HG03460 (cell line): ENCODE results near the gene DDX10.
"Not testable (repeated sequence)": the region's sequence is repeated elsewhere in the genome, so short reads cannot be mapped to it uniquely, and the experiment has no call there.

ENCODE experiments used
- ATAC-seq: cut with Tn5 transposase; IDR thresholded peaks from one replicate; pipeline ENCODE4 v1.9.1; 2021; ENCODE audit not compliant: unreplicated experiment

Gene DDX10

DNA sequence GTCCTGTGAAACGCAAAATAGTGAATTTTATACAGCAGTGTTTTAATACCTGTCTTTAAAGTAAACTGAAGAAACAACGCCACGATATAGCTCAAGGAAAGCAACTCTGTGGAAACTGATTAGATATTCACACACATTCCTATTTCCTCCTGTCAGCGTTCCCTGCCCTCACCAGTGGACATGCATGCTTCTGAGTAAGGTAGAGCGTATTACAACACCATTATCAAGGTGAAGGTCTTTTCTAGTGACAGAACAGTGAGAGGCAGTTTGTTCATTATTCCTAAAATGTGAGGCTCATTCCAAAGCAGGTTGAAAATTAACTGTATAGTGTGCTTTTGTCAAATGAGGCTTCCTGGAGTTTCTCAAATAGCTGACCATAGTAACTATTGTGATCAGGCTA is 153.1 kb downstream of the DDX10 start:
- ATAC-seq, result no peak

DNA sequence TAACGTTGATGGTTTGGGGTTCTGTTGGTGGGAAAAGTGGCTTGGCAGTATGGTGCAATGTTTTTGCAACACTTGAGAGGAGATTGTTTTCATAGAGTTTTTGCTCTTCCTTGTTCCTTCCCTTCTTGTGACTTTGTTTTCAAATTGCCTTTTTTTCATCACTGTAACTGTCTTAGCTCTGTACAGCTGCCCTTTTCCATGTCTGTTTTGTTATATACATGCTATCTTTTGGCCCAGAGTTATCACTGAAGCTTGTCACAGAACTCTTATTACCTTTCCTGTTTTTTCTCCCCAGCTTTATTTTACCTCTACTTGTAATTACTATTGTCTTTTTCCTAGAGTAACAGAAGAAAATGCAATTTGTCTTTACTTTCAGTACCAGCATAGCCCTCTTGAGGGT is 154.1 kb downstream of the DDX10 start:
- no peak for ATAC-seq

DNA sequence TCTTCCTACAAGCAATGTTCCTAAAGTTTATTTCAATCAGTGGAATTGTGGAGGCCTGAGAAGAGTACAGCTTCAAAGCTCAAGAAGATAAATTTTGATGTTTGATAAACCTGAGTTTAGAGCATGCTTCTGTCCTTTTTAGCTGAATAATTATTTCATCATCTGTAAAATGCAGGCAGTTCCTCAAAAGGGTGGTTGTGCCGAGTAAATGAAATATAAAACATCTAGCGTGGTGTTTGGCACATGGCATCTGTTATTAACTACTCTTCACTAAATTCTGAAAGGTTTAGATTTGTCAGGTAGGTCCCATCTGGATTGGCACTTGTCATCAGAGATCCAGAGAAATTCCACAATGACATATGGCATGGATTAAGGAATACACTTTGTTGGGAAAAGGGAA is 155.1 kb downstream of the DDX10 start:
- ATAC-seq, result no peak

DNA sequence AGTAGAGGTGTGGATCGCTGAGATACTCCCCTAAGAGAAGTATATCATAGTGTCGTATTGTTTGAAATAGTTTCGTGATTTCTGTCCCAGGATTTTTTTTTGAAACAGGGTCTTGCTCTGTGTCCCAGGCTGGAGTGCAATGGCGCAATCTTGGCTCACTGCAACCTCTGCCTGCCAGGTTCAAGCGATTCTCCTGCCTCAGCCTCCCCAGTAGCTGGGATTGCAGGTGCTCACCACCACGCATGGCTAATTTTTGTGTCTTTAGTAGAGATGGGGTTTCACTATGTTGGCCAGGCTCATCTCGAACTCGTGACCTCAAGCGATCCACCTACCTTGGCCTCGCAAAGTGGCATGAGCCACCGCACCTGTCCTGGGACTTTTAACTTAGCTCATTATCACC is 159.1 kb downstream of the DDX10 start:
- not testable (repeated sequence) for ATAC-seq

DNA sequence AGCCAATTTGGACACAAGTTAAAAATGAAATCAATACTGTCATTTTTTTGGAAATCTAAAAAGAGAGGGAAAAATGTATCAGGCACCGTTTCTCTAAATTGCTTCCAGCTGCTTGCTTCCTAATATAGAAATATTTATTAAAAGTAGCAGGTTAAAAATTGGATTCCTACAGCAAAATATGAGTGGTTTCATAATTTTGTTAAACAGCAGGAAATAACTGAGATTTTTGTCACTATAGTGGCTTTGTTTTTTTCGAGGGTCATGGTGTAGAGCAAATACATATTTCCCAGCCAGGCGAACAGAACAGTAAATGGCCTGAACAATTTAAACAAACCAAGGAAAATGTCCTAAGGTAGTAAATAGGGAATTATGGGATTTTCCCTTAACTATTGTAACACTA is 159.7 kb downstream of the DDX10 start:
- no peak for ATAC-seq

DNA sequence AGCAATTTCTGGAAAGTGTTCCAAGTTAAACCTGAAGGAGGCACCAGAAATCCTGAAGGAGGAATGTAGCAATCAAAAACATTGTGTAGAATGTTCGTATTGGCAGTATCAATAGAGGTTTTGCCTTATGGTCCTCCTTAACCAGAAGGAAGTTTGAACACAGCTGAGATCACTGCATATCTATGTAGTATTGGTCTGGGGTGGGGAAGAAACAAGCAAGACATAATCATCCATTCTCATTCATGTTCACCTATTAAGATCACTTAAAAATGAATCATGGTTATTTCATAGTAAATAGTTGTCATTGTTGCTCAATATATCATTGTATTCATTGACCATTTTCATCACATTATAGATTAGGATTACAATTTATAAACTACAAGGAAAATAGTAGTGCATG is 160.5 kb downstream of the DDX10 start:
- no peak for ATAC-seq

DNA sequence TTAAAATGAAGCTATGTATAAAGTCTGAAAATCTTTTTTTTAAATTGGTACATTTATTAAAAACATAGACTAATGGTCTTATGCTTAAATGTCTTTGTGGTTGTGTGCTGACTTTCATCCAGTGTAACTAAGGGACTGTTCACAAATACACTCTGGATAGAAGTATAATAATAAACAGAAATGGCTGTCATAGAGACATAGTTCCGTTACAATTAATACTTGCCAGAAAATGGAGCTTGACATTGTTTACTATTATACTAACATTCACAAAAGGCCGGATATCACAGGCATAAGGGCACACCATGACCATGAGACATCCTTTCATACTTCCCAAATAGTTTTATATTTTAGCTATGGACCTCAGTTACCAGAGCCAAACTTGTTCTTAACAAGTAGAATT is 161.3 kb downstream of the DDX10 start:
- no peak for ATAC-seq

DNA sequence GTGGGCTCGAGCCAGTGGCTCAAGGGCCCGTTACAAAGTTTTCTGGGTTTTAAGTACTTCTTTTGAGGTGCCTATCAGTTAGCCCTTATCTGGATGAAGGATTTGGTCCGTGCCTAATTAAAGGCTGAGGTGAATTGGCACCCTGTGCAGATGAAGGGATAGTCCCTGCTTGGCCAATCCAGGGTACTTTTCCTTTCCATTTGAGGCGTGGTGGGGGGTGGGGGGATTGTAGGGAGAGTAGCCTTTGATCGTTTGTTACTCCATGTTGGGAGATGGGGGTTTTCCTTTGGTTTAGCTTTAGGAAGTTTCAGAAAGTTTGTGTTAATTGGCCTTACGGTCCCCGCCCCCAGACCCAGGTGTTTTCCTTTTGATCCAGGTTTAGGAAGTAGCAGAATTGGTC is 170.8 kb downstream of the DDX10 start:
- ATAC-seq, result no peak

DNA sequence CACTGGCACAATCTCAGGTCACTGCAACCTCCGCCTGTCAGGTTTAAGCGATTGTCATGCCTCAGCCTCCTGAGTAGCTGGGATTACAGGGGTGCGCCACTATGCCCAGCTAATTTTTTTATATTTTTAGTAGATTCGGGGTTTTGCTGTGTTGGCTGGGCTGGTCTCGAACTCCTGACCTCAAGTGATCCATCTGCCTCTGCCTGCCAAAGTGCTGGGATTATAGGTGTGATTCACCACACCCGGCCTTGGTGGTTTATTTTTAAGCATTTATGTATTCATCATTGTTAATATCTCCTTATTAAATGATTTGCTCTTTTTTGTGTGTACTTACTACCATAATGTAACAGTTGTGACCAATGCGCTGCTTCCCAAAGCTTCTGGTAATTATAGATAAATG is 171.7 kb downstream of the DDX10 start:
- ATAC-seq, result no peak

DNA sequence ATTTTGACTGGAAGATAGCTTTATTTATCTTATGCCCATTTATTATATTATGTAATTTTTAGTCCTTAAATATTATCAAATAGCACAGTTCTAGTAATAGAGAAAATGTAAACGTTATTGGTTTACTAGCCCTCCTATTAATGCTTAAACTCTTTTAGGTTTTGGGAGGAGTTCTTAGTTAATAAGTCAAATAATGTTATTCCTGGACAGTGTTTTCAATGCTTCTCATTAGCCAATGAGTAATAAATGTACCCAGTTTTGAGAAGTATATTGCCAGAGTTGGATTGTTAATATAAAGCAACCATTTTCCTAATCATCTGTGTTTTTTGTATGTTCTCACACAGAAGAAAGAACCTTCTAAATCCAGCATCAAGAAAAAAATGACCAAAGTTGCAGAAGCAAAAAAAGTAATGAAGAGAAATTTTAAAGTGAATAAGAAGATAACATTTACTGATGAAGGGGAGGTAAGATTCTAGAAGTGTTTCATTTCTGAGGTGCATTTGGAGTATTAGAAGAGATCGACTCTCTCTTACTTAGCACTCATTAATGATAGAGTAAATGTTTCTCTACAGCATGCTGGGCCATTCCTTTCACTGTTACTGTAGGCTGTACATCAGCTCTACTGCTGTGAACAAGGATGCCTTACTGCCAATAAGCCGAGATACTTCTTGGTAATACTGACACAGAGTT is 173.4 kb downstream of the DDX10 start:
- ATAC-seq, result no peak

DNA sequence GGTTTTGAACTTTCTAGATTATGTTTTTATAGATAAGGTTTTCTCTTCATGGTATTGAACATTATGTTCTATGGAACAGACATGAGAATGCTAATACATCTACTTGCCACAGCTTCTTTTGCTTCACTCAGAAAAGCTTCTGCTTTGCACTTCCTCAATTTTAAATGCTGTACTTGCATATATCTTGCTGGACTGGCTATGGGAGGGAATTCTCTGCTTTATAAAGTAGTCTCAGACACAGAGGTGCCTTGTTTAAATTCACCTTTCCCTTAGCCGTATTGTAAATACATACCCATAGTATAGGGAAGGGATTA is 173.9 kb downstream of the DDX10 start:
- ATAC-seq, result no peak

DNA sequence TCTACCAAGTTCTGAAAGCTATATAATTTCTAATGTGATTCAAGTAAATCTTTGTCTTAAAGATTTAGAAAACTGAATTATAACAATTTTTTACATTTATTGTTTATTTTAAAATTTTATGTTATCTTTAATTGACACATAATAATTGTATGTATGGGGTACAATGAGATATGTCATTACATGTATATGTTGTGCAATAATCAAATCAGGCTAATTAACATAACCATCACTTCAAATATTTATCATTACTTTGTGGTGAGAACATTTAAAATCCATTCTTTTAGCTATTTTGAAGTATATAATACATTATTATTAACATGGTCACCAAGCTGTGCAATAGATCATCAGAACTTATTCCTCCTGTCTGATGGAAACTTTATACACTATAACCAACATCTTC is 181.1 kb downstream of the DDX10 start:
- ATAC-seq, result no peak

DNA sequence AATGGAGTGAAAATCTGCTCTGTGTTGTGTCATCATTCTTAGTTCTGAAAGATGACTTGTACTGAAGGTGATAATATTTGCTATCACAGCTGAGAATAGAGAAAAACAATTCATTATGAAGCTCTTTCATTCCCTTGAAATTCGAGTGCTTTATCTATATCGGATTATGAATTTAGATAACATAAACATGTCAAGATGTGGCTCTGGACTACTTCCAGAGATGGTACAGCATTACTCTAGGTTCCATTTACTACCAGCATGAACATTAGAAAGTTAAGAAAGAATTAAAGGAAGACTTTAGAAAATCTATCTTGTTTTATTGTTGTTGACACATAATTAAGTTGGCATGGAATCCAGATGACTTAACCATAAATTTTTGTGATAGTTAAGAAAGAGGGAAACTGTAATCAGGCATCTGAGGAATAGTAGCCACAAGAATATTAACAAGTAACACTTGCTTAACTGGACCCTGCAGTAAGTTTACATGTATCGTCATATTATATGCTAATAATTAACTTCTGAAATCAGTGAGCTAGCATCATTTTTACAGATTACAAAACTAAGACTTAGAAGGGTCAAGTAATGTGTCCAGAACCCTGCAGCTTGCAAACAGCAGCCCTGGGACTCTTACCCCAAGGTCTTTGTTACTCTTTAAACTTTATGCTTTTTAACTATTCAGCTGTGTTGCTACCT is 182.6 kb downstream of the DDX10 start:
- ATAC-seq, result no peak

DNA sequence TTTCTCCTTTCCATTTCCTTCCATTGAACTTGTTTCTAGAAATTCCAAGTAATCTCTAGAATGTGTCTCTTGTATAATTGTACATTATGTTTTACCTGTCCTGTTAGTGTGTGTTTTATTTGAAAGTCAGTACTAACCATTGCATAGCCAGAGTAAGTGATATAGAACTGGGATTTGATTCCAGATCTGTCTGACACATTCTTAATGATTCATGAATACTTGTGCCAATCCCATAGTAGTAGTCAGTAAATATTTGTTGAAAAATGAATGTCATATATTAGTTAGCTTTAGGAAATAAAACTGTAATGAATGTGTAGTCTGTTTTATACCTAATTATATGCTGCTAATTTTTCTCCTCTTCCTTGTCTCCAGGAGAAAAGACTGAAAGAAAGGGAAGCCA is 186.9 kb downstream of the DDX10 start:
- ATAC-seq, result no peak

DNA sequence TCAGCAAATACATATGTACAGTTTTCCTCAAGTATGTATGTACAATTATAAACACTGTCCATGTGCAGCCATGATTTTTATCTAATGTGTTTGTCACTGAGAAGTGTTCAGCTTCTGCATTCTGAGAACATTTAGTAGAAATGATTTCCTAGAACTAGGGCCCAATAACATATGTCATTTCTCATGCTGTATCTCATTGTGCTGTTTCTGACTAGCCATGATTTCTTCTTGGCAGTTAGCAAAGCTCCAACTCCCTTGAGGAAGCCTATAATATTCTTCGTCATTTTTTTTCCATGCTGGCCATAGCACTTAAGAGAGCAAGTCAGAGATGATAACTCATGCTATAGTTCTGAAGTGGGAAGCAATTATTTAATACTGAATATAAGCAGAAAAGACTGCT is 187.8 kb downstream of the DDX10 start:
- no peak for ATAC-seq

DNA sequence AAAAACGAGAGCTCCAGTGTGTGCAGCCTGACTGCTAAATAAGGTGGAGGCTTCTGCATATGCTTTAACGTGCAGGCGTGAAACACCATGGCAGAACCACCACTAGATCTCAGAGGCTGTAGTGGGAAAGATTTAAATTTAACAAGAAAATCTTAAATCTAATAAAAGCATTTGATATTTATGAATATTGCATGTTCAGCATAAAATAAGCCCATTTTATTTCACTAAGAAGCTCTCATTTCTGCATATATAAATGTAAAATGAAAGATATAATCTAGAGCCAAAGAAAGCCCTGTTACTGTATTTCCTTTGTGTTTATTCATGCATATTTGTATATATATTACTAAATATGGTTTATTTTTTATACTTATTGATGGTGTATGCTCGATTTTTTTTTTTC is 188.3 kb downstream of the DDX10 start:
- no peak for ATAC-seq

DNA sequence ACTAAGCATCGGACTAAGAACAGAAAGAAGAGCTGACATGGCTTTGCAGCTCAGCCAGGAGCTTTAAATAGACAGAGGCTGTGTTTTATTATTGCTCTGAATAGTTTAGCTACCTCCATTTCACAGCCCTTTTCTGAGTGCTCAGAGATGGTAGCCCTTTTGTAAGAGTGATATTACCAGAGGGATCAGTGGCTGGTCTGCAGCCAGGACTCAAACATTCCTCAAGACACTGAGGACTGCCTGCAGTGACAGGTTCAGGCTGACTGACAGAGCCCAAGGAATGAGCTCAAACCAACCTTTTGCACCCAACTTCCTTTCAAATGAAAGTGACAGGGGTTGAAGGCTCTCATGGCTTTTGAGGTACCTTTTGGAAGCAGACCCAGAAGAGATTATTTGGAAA is 189.0 kb downstream of the DDX10 start:
- peak; percentile 61 for ATAC-seq

DNA sequence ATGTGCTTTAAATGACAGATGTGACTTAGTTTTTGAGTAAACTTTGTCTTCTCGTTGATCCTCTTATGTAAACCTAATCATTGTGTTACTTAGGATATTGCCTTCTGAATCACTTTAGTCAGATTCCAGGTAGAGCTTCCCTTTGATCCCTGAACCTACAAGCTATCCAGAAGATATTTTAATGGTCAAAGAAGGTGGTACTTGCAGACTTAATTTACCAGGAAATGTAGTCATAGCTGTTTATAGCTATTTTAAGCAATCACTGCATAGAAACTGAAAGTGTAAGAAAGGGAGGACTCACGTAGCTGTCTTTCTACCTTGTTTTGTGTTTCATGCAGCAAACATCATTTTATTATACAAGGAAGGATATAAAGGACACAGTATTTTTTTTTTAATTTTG is 189.5 kb downstream of the DDX10 start:
- peak; percentile 94 for ATAC-seq

DNA sequence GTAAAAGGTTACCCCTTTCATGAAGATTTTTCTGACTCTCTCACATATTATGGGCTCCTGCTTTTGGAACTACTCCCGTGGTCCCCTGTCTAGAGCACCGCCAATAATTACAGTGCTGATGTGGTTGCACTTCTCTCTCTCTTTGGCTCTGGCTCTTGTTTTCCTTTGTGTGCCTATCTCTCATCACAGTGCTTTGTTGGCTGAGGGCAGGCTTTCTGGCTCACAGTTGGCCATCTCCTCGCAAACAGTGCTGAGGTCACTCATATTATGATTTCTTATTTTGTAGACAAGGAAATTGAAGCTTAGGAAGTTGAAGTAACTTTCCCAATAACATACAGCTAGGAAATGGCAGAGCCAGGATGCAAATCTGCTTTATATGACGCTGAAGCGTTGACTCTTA is 192.5 kb downstream of the DDX10 start:
- no peak for ATAC-seq

DNA sequence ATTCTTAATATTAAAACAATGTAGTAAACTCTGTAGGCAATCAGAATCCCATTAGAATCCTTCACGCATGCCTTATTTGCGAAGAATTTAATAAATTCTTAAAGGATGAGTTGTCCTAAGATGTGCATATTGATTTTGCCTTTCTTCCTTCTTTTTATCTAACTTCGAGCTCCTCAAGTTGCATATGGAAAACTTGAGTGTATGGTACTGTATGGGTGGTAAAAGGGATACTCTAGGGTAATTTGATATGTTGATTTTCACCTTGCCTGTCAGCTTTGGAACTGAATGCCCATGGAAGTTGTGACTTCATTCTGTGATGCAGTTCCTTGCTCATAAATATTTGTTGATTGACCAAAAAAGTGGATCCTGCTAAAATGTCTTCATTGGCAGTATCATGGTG is 193.8 kb downstream of the DDX10 start:
- ATAC-seq, result no peak

DNA sequence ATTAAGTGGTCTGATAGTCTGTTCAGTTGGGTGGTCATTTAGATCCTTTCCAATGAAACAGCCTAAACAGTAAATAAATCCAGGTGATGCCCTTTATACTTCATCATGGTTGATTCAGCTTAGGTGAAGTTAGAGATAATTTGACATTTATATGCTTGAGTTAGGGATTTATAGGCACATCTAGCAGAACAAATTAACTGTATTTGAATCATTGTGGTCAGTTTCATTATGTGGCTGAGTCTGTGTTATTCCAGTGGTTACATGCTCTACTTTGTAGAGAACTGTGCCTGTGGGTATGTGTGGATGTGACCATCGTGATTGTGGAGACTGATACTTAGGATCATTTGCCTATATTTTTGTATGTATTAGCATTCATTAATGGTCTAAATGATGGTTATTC is 194.6 kb downstream of the DDX10 start:
- no peak for ATAC-seq

DNA sequence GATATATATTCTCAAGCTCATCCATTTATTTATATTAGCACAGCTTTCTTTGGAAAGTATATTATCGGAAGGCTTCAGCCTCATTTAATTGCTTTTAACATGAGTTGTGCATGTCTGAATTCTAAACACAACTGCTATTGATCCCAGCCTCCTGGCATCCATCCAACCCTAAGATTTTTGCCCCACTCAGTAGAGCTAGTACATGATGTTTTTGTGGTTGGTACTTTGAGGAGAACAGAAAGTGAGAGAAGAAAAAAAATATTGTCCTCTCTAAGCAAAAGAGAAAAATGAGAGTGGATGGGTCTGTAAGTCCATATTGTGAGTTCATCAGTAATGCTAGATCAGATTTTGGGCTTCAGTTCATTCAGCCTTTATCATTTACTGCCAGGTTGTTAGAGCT is 198.7 kb downstream of the DDX10 start:
- no peak for ATAC-seq

DNA sequence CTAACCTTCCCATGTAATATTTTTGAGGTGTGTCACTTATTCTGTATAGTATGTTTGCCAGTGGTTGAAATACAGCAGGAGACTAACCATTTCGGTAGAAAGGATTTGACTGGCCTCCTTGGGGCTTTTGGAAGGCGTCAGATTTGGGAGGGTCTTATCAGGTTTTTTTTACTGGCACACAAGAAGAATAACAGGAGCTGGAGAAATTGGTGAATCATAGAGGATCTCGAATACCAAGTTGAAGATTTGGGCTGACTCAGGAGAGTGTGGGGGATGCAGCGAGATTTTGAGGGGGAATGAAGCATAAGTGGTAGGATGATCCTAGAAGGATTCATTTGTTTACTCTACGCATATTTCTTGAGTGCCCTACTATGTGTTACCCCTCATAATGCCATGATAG is 200.5 kb downstream of the DDX10 start:
- ATAC-seq, result no peak
